ENCODE data around the gene PACS2.
A peak's percentile ranks its signal among the peaks of the same experiment; 100 is the strongest.

DNA sequence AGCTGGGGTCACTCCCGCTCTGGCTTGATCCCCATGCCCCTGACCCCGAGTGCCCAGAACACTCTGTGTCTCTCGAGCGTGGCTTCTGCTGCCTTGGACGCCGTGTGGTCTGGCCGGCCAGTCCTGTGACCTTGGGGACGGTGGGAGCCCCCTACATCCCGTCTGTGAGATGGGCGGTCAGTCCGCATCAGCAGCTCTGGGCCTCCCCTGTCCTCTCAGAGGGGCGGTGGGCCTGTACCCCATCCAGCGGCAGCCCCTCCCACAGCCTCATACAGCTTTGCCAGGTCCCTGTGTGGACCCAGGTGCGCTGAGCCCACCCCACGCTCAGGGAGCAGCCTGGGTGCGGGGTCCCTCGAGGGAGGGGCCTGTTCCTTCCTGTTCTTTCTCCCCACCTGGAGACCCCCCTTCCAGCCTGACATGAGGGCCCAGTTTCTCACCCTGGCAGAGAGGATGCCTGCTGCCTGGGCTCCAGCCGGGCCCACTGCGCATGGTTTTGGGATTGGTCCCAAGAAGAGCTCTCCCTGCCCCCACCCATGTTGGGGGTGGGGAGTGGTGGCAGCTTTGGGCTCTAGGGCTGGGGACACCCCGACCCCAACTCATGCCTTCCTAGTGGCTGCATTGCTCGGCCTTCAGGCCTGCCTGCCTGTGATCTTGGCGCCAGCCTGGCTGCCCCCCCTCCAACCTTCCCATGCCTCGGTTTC lies 106.6 kb downstream of the PACS2 start:
- TF ChIP-seq PREB (CRISPR knock-in tag; IDR thresholded peaks at IDR 0.05; ENCODE audit: borderline replicate concordance) (no peak), ETV6 (CRISPR knock-in tag; IDR thresholded peaks at IDR 0.05) (no peak), MXD4 (CRISPR knock-in tag; IDR thresholded peaks at IDR 0.05; ENCODE audit: borderline replicate concordance) (no peak), NFYB (CRISPR knock-in tag; conservative IDR thresholded peaks at IDR 0.05; ENCODE audit: low read depth) (no peak), CTCF (IDR thresholded peaks at IDR 0.05) (no peak), ATF2 (CRISPR knock-in tag; IDR thresholded peaks at IDR 0.05; ENCODE audit: borderline replicate concordance, low read depth) (no peak), TP53 (CRISPR knock-in tag; IDR thresholded peaks at IDR 0.05) (no peak)
- TF ChIP-seq, protein P1, sequence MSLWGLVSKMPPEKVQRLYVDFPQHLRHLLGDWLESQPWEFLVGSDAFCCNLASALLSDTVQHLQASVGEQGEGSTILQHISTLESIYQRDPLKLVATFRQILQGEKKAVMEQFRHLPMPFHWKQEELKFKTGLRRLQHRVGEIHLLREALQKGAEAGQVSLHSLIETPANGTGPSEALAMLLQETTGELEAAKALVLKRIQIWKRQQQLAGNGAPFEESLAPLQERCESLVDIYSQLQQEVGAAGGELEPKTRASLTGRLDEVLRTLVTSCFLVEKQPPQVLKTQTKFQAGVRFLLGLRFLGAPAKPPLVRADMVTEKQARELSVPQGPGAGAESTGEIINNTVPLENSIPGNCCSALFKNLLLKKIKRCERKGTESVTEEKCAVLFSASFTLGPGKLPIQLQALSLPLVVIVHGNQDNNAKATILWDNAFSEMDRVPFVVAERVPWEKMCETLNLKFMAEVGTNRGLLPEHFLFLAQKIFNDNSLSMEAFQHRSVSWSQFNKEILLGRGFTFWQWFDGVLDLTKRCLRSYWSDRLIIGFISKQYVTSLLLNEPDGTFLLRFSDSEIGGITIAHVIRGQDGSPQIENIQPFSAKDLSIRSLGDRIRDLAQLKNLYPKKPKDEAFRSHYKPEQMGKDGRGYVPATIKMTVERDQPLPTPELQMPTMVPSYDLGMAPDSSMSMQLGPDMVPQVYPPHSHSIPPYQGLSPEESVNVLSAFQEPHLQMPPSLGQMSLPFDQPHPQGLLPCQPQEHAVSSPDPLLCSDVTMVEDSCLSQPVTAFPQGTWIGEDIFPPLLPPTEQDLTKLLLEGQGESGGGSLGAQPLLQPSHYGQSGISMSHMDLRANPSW (CRISPR knock-in tag; conservative IDR thresholded peaks at IDR 0.05; ENCODE audit: low read depth), result no peak
- TF ChIP-seq, protein P2, sequence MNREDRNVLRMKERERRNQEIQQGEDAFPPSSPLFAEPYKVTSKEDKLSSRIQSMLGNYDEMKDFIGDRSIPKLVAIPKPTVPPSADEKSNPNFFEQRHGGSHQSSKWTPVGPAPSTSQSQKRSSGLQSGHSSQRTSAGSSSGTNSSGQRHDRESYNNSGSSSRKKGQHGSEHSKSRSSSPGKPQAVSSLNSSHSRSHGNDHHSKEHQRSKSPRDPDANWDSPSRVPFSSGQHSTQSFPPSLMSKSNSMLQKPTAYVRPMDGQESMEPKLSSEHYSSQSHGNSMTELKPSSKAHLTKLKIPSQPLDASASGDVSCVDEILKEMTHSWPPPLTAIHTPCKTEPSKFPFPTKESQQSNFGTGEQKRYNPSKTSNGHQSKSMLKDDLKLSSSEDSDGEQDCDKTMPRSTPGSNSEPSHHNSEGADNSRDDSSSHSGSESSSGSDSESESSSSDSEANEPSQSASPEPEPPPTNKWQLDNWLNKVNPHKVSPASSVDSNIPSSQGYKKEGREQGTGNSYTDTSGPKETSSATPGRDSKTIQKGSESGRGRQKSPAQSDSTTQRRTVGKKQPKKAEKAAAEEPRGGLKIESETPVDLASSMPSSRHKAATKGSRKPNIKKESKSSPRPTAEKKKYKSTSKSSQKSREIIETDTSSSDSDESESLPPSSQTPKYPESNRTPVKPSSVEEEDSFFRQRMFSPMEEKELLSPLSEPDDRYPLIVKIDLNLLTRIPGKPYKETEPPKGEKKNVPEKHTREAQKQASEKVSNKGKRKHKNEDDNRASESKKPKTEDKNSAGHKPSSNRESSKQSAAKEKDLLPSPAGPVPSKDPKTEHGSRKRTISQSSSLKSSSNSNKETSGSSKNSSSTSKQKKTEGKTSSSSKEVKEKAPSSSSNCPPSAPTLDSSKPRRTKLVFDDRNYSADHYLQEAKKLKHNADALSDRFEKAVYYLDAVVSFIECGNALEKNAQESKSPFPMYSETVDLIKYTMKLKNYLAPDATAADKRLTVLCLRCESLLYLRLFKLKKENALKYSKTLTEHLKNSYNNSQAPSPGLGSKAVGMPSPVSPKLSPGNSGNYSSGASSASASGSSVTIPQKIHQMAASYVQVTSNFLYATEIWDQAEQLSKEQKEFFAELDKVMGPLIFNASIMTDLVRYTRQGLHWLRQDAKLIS (CRISPR knock-in tag; IDR thresholded peaks at IDR 0.05; ENCODE audit: borderline replicate concordance), result no peak
- TF ChIP-seq, protein P3, sequence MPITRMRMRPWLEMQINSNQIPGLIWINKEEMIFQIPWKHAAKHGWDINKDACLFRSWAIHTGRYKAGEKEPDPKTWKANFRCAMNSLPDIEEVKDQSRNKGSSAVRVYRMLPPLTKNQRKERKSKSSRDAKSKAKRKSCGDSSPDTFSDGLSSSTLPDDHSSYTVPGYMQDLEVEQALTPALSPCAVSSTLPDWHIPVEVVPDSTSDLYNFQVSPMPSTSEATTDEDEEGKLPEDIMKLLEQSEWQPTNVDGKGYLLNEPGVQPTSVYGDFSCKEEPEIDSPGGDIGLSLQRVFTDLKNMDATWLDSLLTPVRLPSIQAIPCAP (CRISPR knock-in tag; IDR thresholded peaks at IDR 0.05), result 0 out of 2 replicates have a peak, but pooled peaks have one; percentile 53
- TF ChIP-seq, protein P4, sequence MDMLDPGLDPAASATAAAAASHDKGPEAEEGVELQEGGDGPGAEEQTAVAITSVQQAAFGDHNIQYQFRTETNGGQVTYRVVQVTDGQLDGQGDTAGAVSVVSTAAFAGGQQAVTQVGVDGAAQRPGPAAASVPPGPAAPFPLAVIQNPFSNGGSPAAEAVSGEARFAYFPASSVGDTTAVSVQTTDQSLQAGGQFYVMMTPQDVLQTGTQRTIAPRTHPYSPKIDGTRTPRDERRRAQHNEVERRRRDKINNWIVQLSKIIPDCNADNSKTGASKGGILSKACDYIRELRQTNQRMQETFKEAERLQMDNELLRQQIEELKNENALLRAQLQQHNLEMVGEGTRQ (CRISPR knock-in tag; IDR thresholded peaks at IDR 0.05), result no peak
- TF ChIP-seq, protein P5, sequence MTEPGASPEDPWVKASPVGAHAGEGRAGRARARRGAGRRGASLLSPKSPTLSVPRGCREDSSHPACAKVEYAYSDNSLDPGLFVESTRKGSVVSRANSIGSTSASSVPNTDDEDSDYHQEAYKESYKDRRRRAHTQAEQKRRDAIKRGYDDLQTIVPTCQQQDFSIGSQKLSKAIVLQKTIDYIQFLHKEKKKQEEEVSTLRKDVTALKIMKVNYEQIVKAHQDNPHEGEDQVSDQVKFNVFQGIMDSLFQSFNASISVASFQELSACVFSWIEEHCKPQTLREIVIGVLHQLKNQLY (CRISPR knock-in tag; IDR thresholded peaks at IDR 0.05), result no peak
- TF ChIP-seq, protein P6, sequence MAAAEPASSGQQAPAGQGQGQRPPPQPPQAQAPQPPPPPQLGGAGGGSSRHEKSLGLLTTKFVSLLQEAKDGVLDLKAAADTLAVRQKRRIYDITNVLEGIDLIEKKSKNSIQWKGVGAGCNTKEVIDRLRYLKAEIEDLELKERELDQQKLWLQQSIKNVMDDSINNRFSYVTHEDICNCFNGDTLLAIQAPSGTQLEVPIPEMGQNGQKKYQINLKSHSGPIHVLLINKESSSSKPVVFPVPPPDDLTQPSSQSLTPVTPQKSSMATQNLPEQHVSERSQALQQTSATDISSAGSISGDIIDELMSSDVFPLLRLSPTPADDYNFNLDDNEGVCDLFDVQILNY (CRISPR knock-in tag; IDR thresholded peaks at IDR 0.05), result no peak
